Measurements from ENCODE around the gene SETDB1.

GRCh38 chr1:150973836-150974579, 47.8 kb downstream of the SETDB1 start:
- TF ChIP-seq EZH2phosphoT487 (IDR thresholded peaks at IDR 0.05; ENCODE audit: insufficient read depth, low read depth) (no peak), EZH2 (IDR thresholded peaks at IDR 0.05; ENCODE audit: insufficient read depth, poor library complexity, severe bottlenecking) (no peak)

Data from GM23248 (cell line).